8988T (cell line): Measurements from ENCODE around the gene ZSWIM8.
"Not testable (repeated sequence)": the region's sequence is repeated elsewhere in the genome, so short reads cannot be mapped to it uniquely, and the experiment has no call there.

Source experiments
- DNase-seq: peaks from one replicate; pipeline ENCODE4 v3.0.0; 2011

ZSWIM8 gene

GRCh38 chr10:73779018-73779417, 6.4 kb upstream of the ZSWIM8 start:
- no peak for DNase-seq

- DNase-seq, result no peak
Observed at GRCh38 chr10:73779539-73780197, 5.7 kb upstream of the ZSWIM8 start.

GRCh38 chr10:73780301-73780700, 5.1 kb upstream of the ZSWIM8 start:
- DNase-seq, result no peak

- no peak for DNase-seq
Observed at GRCh38 chr10:73780966-73781365, 4.4 kb upstream of the ZSWIM8 start.

- DNase-seq, result no peak
Observed at GRCh38 chr10:73781548-73781878, 3.9 kb upstream of the ZSWIM8 start.

- DNase-seq, result peak; percentile 91
Observed at GRCh38 chr10:73781879-73782748, 3.3 kb upstream of the ZSWIM8 start, which contains the start of gene CHCHD1. Gene CHCHD1, plus strand, starts transcription at chr10:73782048. Its CDS starts 28 bp downstream, at chr10:73782076.

- DNase-seq, result no peak
Observed at GRCh38 chr10:73782749-73783085, 2.7 kb upstream of the ZSWIM8 start.

- DNase-seq, result no peak
Observed at GRCh38 chr10:73785721-73786511, 510 bp downstream of the ZSWIM8 start.

GRCh38 chr10:73786512-73786885, 1.1 kb downstream of the ZSWIM8 start:
- DNase-seq, result no peak

- DNase-seq, result not testable (repeated sequence)
Observed at GRCh38 chr10:73787031-73787800, 1.8 kb downstream of the ZSWIM8 start.

- no peak for DNase-seq
Observed at GRCh38 chr10:73788864-73789658, 3.7 kb downstream of the ZSWIM8 start.

- DNase-seq, result no peak
Observed at GRCh38 chr10:73789659-73790055, 4.3 kb downstream of the ZSWIM8 start.

GRCh38 chr10:73790886-73791625, 5.7 kb downstream of the ZSWIM8 start:
- DNase-seq, result no peak

- DNase-seq, result no peak
Observed at GRCh38 chr10:73791871-73792400, 6.5 kb downstream of the ZSWIM8 start.

GRCh38 chr10:73793456-73793855, 8.1 kb downstream of the ZSWIM8 start:
- DNase-seq, result no peak

- DNase-seq, result not testable (repeated sequence)
Observed at GRCh38 chr10:73795491-73795890, 10.1 kb downstream of the ZSWIM8 start.

GRCh38 chr10:73796035-73796434, 10.6 kb downstream of the ZSWIM8 start:
- not testable (repeated sequence) for DNase-seq

GRCh38 chr10:73796766-73797165, 11.4 kb downstream of the ZSWIM8 start:
- no peak for DNase-seq

- no peak for DNase-seq
Observed at GRCh38 chr10:73797324-73798025, 12.1 kb downstream of the ZSWIM8 start.

- no peak for DNase-seq
Observed at GRCh38 chr10:73798087-73798486, 12.7 kb downstream of the ZSWIM8 start.
